HCT116 (cell line): ENCODE measurements around the gene RAX. TPM values are rescaled to one million over a fixed set of nuclear protein-coding genes. Genes with fewer than 3 reads are reported as not detected.

Source experiments
- ATAC-seq: fragments of 200-7000 bp; cut with Tn5 transposase; 2 replicates; pipeline ENCODE4 v1.9.1; 2020; ENCODE audit warnings: mild to moderate bottlenecking, moderate library complexity
- BruUV-seq: library from RNA; stranded (reverse); fragments of 400-500 nt; replicated peaks from 2 replicates; lab custom pipeline; 2021; lab: Mats Ljungman, UMichigan
- CTCF ChIA-PET: fragments of 300-600 bp; sonication (Branson Sonifier 250); formaldehyde crosslinking; loops from one replicate; lab custom pipeline; 2021; ENCODE audit warnings: antibody characterized with exemption; lab: Charles Lee
- POLR2A ChIA-PET: fragments of 300-600, 350-600 bp; sonication (Branson Sonifier 250); formaldehyde crosslinking; loops from one replicate; lab custom pipeline; 2021; ENCODE audit warnings: antibody characterized with exemption; lab: Charles Lee
- RAD21 ChIA-PET, 2 experiments: fragments of 300-600 bp; sonication (Branson Sonifier 250); formaldehyde crosslinking; loops; one replicate each; lab custom pipeline; 2023; ENCODE audit warnings: low total read pairs in 2 of 2; ENCODE audit not compliant: uncharacterized antibody in 2 of 2, unreplicated experiment in 2 of 2, low non-redundant PET in 1 of 2; lab: Charles Lee
- DNase-seq: peaks from one replicate; pipeline ENCODE4 v3.0.0-alpha.2; 2010; ENCODE audit warnings: low read depth, low spot score
- H2AFZ ChIP-seq: fragments of 200-600 bp; shearing (Covaris generic), sonication (generic); 2 replicates; pipeline ENCODE4 v1.6.1; 2017; ENCODE audit warnings: low read depth, mixed run types, mixed read lengths, antibody characterized with exemption, low read length; ENCODE audit not compliant: poor library complexity, severe bottlenecking
- H3K27ac ChIP-seq: 2 replicates; pipeline ENCODE4 v1.5.1; 2012; ENCODE audit warnings: low read depth, low read length
- H3K27me3 ChIP-seq: fragments of 200-600 bp; sonication (generic); 2 replicates; pipeline ENCODE4 v1.6.1; 2016; ENCODE audit warnings: mixed run types, low read length, mixed read lengths; ENCODE audit not compliant: insufficient read depth
- H3K36me3 ChIP-seq, 2 experiments: fragments of 200-500 bp in 1 of 2; fragments of 200-600 bp in 1 of 2; sonication (Bioruptor generic) in 1 of 2; sonication (generic) in 1 of 2; 2 replicates each; pipeline versions ENCODE4 v1.5.1 to v1.6.1; 2014 to 2016; ENCODE audit warnings: low read length in 2 of 2, inconsistent platforms in 1 of 2, mixed read lengths in 1 of 2, mixed run types in 1 of 2; ENCODE audit not compliant: insufficient read depth in 2 of 2, control insufficient read depth in 1 of 2
- H3K4me1 ChIP-seq, 2 experiments: fragments of 200-600 bp in 1 of 2; sonication (generic) in 1 of 2; 2 replicates each; pipeline versions ENCODE4 v1.5.1 to v1.6.1; 2012 to 2017; ENCODE audit warnings: low read length in 2 of 2, inconsistent platforms in 1 of 2, mild to moderate bottlenecking in 1 of 2, mixed read lengths in 1 of 2, mixed run types in 1 of 2, moderate library complexity in 1 of 2; ENCODE audit not compliant: insufficient read depth in 2 of 2, control insufficient read depth in 1 of 2
- H3K4me2 ChIP-seq: fragments of 200-600 bp; sonication (generic); 2 replicates; pipeline ENCODE4 v1.6.1; 2017; ENCODE audit warnings: mixed run types, low read length, mixed read lengths
- H3K4me3 ChIP-seq, 2 experiments: fragments of 200-600 bp in 1 of 2; sonication (generic) in 1 of 2; replicated peaks in 1 of 2; 2 replicates each; pipeline ENCODE4 v1.5.1; 2011 to 2016; ENCODE audit warnings: low read length in 2 of 2, control low read depth in 1 of 2, low read depth in 1 of 2, mild to moderate bottlenecking in 1 of 2, mixed read lengths in 1 of 2, mixed run types in 1 of 2
- H3K79me2 ChIP-seq: fragments of 200-600 bp; sonication (generic); 2 replicates; pipeline ENCODE4 v1.6.1; 2017; ENCODE audit warnings: mild to moderate bottlenecking, mixed run types, low read length, moderate library complexity, mixed read lengths; ENCODE audit not compliant: insufficient read depth
- H3K9ac ChIP-seq: fragments of 200-600 bp; sonication (generic); 2 replicates; pipeline ENCODE4 v1.6.1; 2016; ENCODE audit warnings: low read length, mixed read lengths
- H3K9me2 ChIP-seq: fragments of 200-600 bp; sonication (generic), shearing (Covaris generic); 2 replicates; pipeline ENCODE4 v1.6.1; 2017; ENCODE audit warnings: mixed run types, mild to moderate bottlenecking, moderate library complexity; ENCODE audit not compliant: insufficient read depth
- H3K9me3 ChIP-seq, 2 experiments: fragments of 200-500 bp in 1 of 2; fragments of 200-600 bp in 1 of 2; sonication (Bioruptor generic) in 1 of 2; sonication (generic) in 1 of 2; 2 replicates each; pipeline ENCODE4 v1.6.1; 2014 to 2017; ENCODE audit warnings: low read length in 2 of 2, mixed read lengths in 2 of 2, inconsistent platforms in 1 of 2, low read depth in 1 of 2, mild to moderate bottlenecking in 1 of 2, mixed run types in 1 of 2, moderate library complexity in 1 of 2; ENCODE audit not compliant: control insufficient read depth in 1 of 2, insufficient read depth in 1 of 2
- H4K20me1 ChIP-seq: fragments of 200-600 bp; sonication (generic), shearing (Covaris generic); 2 replicates; pipeline ENCODE4 v1.6.1; 2017; ENCODE audit warnings: mixed run types, mild to moderate bottlenecking, moderate library complexity; ENCODE audit not compliant: insufficient read depth
- CBX3 ChIP-seq: IDR thresholded peaks from 2 replicates; pipeline ENCODE4 v1.6.1; 2012; ENCODE audit warnings: low read depth
- CEBPB ChIP-seq: IDR thresholded peaks from 2 replicates; pipeline ENCODE4 v1.6.1; 2012; ENCODE audit warnings: low read depth
- EGR1 ChIP-seq: IDR thresholded peaks from 2 replicates; pipeline ENCODE4 v1.6.1; 2012; ENCODE audit warnings: low read depth
- ELF1 ChIP-seq: IDR thresholded peaks from 2 replicates; pipeline ENCODE4 v1.6.1; 2012; ENCODE audit warnings: low read depth, borderline replicate concordance
- EZH2 ChIP-seq: fragments of 200-600 bp; sonication (generic); IDR thresholded peaks from 2 replicates; pipeline ENCODE4 v1.6.1; 2017; ENCODE audit warnings: antibody characterized with exemption, mixed run types
- JUND ChIP-seq: IDR thresholded peaks from 2 replicates; pipeline ENCODE4 v1.6.1; 2012
- POLR2AphosphoS5 ChIP-seq: IDR thresholded peaks from 2 replicates; pipeline ENCODE4 v1.6.1; 2011; ENCODE audit warnings: mild to moderate bottlenecking, low read depth, low read length, moderate library complexity
- RAD21 ChIP-seq: IDR thresholded peaks from 2 replicates; pipeline ENCODE4 v1.6.1; 2012; ENCODE audit warnings: low read depth, mild to moderate bottlenecking
- SP1 ChIP-seq: IDR thresholded peaks from 2 replicates; pipeline ENCODE4 v1.6.1; 2012; ENCODE audit warnings: low read depth
- SRF ChIP-seq: IDR thresholded peaks from 2 replicates; pipeline ENCODE4 v1.6.1; 2012; ENCODE audit warnings: low read depth
- TCF7L2 ChIP-seq: IDR thresholded peaks from 2 replicates; pipeline ENCODE4 v1.7.0; 2011; ENCODE audit warnings: borderline replicate concordance, inconsistent platforms; ENCODE audit not compliant: insufficient read depth, insufficient read length; ENCODE audit errors: extremely low read depth
- intact Hi-C: fragments of 100-400 bp; cut with micrococcal nuclease; formaldehyde crosslinking; loops from 2 replicates; pipeline ENCODE4 v1.10.0; 2022
- total RNA-seq: library from RNA; stranded (reverse); gene quantifications from one replicate; pipeline ENCODE4 v1.2.1, GENCODE V29; 2021; ENCODE audit not compliant: unreplicated experiment
- TF ChIP-seq, protein P1 (sequence below), 3 experiments: fragments of 200-600 bp in 1 of 3; sonication (generic) in 1 of 3; IDR thresholded peaks in 2 of 3; conservative IDR thresholded peaks in 1 of 3; 2 replicates each; pipeline ENCODE4 v1.5.1; 2012 to 2017; ENCODE audit warnings: low read depth in 2 of 3, low read length in 2 of 3, antibody characterized with exemption in 1 of 3, borderline replicate concordance in 1 of 3, control low read depth in 1 of 3, mild to moderate bottlenecking in 1 of 3, mixed read lengths in 1 of 3, mixed run types in 1 of 3, moderate library complexity in 1 of 3; ENCODE audit not compliant: insufficient read depth in 1 of 3
- TF ChIP-seq, protein P2 (sequence below): IDR thresholded peaks from 2 replicates; pipeline ENCODE4 v1.6.1; 2012

The RAX gene
- total RNA-seq, 1 experiment from 2014 or later, result not detected

- DNase-seq (no peak), ATAC-seq (no peak)
- Histone ChIP-seq H3K27ac (no peak overlapping the region), H3K9me2 (no peaks in the 10 kb centered on the region), H4K20me1 (no peaks in the 10 kb centered on the region), H3K9ac (no peak overlapping the region), H3K27me3 (peaks cover 60% of the 10 kb centered on the region), H3K4me2 (no peak overlapping the region), H3K36me3 (no peaks in the 10 kb centered on the region), H3K4me1 (no peaks in the 10 kb centered on the region), H3K79me2 (no peaks in the 10 kb centered on the region), H3K9me3 (no peaks in the 10 kb centered on the region), H2AFZ (no peak overlapping the region), H3K4me3 (no peak overlapping the region)
- ChIA-PET POLR2A (no interaction called here), RAD21 (no interaction called here), CTCF (no interaction called here)
- TF ChIP-seq CEBPB (no peak), POLR2AphosphoS5 (no peak), TCF7L2 (no peak), SP1 (no peak), JUND (no peak), ELF1 (no peak), EGR1 (no peak), SRF (no peak), EZH2 (no peak), RAD21 (no peak), CBX3 (no peak)
- TF ChIP-seq, protein P1, sequence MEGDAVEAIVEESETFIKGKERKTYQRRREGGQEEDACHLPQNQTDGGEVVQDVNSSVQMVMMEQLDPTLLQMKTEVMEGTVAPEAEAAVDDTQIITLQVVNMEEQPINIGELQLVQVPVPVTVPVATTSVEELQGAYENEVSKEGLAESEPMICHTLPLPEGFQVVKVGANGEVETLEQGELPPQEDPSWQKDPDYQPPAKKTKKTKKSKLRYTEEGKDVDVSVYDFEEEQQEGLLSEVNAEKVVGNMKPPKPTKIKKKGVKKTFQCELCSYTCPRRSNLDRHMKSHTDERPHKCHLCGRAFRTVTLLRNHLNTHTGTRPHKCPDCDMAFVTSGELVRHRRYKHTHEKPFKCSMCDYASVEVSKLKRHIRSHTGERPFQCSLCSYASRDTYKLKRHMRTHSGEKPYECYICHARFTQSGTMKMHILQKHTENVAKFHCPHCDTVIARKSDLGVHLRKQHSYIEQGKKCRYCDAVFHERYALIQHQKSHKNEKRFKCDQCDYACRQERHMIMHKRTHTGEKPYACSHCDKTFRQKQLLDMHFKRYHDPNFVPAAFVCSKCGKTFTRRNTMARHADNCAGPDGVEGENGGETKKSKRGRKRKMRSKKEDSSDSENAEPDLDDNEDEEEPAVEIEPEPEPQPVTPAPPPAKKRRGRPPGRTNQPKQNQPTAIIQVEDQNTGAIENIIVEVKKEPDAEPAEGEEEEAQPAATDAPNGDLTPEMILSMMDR (IDR thresholded peaks at IDR 0.05 in 2 of 3, conservative IDR thresholded peaks at IDR 0.05 in 1 of 3; ENCODE audit: borderline replicate concordance in 1 of 3, insufficient read depth in 1 of 3, low read depth in 2 of 3, low read length in 2 of 3), result no peak
- TF ChIP-seq, protein P2, sequence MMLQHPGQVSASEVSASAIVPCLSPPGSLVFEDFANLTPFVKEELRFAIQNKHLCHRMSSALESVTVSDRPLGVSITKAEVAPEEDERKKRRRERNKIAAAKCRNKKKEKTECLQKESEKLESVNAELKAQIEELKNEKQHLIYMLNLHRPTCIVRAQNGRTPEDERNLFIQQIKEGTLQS, result no peak
- intact Hi-C loops, result no loop called here
- no TSS peak for BruUV-seq
These were observed 55.2 kb downstream of the RAX start for GRCh38 chr18:59218018-59218417.

Other genes starting within 250 kb of the RAX start
- gene SEC11C, start 133.6 kb downstream of the RAX start, total RNA-seq, result 42.2 TPM
- not detected for gene GRP, start 53.3 kb downstream of the RAX start, total RNA-seq
- gene CPLX4, start 45.2 kb upstream of the RAX start, total RNA-seq, result not detected
- gene LMAN1, start 85.8 kb upstream of the RAX start, total RNA-seq, result 73.7 TPM